ENCODE results near the gene SEMA3D.

Gene SEMA3D

GRCh38 chr7:85175217-85175616 lies 11.6 kb downstream of the SEMA3D start:
- TF ChIP-seq CTCF (IDR thresholded peaks at IDR 0.05; ENCODE audit: borderline replicate concordance, insufficient read depth, low read depth, low read length): no peak
- no peak overlapping the region for H3K4me3 ChIP-seq (ENCODE audit: low read depth, low read length)

- H3K4me3 ChIP-seq (ENCODE audit: low read depth, low read length): no peak overlapping the region
- no peak for TF ChIP-seq CTCF (IDR thresholded peaks at IDR 0.05; ENCODE audit: borderline replicate concordance, insufficient read depth, low read depth, low read length)
Measured at GRCh38 chr7:85172530-85172941, 14.3 kb downstream of the SEMA3D start.

- TF ChIP-seq CTCF (IDR thresholded peaks at IDR 0.05; ENCODE audit: borderline replicate concordance, insufficient read depth, low read depth, low read length): no peak
- H3K4me3 ChIP-seq (ENCODE audit: low read depth, low read length): no peak overlapping the region
Measured at GRCh38 chr7:85167636-85168035, 19.2 kb downstream of the SEMA3D start.

GRCh38 chr7:85165263-85165662 lies 21.6 kb downstream of the SEMA3D start:
- TF ChIP-seq CTCF (IDR thresholded peaks at IDR 0.05; ENCODE audit: borderline replicate concordance, insufficient read depth, low read depth, low read length): no peak

GRCh38 chr7:85164376-85164775 lies 22.5 kb downstream of the SEMA3D start:
- TF ChIP-seq CTCF (IDR thresholded peaks at IDR 0.05; ENCODE audit: borderline replicate concordance, insufficient read depth, low read depth, low read length): no peak
- H3K4me3 ChIP-seq (ENCODE audit: low read depth, low read length): no peak overlapping the region

More at GRCh38 chr7:85165263-85165662, 21.6 kb downstream of the SEMA3D start:
- no peak overlapping the region for H3K4me3 ChIP-seq (ENCODE audit: low read depth, low read length)

GRCh38 chr7:85162721-85163120 lies 24.1 kb downstream of the SEMA3D start:
- H3K4me3 ChIP-seq (ENCODE audit: low read depth, low read length): no peak overlapping the region
- no peak for TF ChIP-seq CTCF (IDR thresholded peaks at IDR 0.05; ENCODE audit: borderline replicate concordance, insufficient read depth, low read depth, low read length)

- no peak overlapping the region for H3K4me3 ChIP-seq (ENCODE audit: low read depth, low read length)
- no peak for TF ChIP-seq CTCF (IDR thresholded peaks at IDR 0.05; ENCODE audit: borderline replicate concordance, insufficient read depth, low read depth, low read length)
Measured at GRCh38 chr7:85160223-85160622, 26.6 kb downstream of the SEMA3D start.

Data from GM12875 (cell line).